HCEC 1CT (cell line): Measurements from ENCODE around the gene PRR18.

Experiments used
- DNase-seq: peaks from one replicate; pipeline ENCODE4 v3.0.0-alpha.2; 2017

Gene PRR18

GRCh38 chr6:166274163-166274562 is 34.0 kb downstream of the PRR18 start:
- no peak for DNase-seq

DNA sequence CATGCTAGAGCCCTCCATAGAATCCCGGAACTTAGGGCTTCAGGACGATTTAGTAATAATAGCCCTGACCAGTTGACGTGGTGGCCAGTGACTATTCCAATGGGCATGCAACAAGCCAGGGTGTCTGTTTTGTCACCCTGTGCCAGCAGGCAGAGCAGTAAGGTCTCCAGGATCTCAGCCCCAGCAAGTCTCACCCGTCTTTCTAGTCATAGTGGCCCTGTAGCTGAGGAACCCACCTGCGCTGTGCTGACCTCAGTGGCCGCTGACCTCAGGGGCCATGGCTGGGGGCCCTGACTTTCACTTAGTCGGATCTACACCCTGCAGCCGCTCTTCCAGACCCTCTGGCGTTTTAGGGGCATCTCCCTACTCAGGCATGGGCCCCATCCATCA is 36.8 kb downstream of the PRR18 start:
- no peak for DNase-seq

- no peak for DNase-seq
Observed at GRCh38 chr6:166270706-166271375, 37.4 kb downstream of the PRR18 start.

- DNase-seq, result no peak
Observed at GRCh38 chr6:166269301-166270039, 38.7 kb downstream of the PRR18 start.

GRCh38 chr6:166268431-166268830 is 39.8 kb downstream of the PRR18 start:
- no peak for DNase-seq

DNA sequence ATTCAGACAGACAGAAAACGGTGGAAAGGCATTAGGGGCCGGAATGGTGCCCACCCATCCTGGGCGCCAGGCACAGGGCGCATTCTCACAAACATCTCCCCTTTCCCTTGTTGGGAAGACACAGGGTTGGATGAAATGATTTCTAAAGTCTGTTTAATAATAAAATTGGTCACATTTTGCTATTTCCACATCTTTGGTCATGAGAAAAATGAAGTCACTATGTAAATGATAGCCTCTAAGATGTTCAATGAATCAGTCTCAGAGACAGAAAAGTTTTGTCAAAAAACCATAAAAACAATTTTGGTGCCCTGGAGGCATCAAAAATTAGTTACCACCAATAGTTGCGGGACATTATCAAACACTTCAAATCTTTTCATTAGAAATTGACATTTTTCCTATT is 40.7 kb downstream of the PRR18 start:
- DNase-seq, result no peak

DNA sequence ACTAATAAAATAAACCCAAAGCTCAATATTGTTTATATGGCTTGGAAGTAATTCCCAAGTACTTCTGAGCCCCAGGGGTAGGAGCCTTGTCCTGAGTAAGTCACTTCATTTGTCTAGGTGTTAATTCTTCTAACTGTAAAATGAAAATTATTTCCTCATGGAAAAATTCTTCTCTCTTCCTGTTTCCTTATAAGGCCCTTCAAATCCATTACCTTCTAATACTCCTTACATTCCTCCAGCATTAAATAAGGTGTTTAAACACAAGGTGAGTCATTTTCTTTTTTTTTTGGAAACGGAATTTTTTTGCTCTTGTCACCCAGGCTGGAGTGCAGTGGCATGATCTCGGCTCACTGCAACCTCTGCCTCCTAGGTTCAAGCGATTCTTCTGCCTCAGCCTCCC is 41.9 kb downstream of the PRR18 start:
- DNase-seq, result no peak

GRCh38 chr6:166262743-166263515 is 45.3 kb downstream of the PRR18 start:
- DNase-seq, result no peak

- no peak for DNase-seq
Observed at GRCh38 chr6:166259296-166259977, 48.8 kb downstream of the PRR18 start.

DNA sequence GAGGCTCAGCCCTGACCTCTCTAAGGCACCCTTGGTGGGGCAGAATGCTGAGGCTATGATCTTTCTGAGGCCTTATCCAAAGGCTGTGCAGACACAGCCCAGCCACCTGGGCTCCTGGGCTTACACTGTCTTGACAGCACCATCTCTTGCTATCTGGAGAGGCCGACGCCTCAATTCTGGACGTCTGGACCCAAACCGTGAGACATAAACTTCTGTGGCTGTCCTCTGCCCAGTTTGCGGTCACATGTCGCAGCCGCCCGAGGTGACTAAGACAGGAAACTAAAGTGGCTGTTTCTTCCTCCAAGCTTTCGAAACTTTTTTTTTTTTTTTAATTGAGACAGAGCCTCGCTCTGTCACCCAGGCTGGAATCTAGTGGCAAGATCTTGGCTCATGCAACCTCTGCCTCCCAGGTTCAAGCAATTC is 49.3 kb downstream of the PRR18 start:
- no peak for DNase-seq

DNA sequence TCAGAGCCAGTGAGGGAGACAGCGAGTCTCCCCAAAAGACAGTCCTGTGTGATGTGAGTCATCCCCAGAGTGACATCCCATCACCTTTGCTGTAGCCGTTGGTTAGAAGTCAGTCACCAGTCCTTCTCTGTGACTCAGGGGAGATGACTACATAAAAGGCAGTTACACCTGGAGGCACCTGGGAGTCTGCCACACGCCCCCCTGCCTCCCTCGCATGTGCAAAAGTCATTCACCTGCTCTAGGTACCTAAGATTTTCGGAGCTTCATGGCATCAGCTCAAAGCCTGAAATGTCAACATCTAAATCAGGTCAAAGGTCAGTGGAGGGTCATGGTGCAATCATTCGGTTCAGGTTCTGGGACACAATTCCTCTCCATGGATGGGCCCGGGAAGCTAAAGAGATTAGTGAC is 50.3 kb downstream of the PRR18 start:
- no peak for DNase-seq
